Measurements from ENCODE around the gene NRP2.

DNA sequence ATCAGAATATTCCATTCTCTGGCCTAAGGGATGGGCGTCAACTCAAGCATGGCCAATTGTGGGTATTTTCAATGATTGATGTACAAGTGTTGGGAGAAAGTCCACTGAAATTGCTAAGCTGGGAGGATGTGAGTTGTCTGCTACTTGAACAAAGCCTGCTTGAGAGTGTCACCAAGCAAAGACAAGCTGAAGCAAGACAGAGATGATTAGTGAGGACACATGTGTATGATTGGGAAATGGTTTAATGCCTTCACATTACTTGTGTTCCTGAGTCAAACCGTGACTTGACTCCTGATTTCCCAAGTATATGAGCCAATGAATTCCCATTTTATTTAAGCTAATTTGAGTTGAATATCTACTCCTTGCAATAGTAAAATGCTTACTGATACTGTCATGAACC, 23.7 kb upstream of the NRP2 start:
- TF ChIP-seq, protein P1, sequence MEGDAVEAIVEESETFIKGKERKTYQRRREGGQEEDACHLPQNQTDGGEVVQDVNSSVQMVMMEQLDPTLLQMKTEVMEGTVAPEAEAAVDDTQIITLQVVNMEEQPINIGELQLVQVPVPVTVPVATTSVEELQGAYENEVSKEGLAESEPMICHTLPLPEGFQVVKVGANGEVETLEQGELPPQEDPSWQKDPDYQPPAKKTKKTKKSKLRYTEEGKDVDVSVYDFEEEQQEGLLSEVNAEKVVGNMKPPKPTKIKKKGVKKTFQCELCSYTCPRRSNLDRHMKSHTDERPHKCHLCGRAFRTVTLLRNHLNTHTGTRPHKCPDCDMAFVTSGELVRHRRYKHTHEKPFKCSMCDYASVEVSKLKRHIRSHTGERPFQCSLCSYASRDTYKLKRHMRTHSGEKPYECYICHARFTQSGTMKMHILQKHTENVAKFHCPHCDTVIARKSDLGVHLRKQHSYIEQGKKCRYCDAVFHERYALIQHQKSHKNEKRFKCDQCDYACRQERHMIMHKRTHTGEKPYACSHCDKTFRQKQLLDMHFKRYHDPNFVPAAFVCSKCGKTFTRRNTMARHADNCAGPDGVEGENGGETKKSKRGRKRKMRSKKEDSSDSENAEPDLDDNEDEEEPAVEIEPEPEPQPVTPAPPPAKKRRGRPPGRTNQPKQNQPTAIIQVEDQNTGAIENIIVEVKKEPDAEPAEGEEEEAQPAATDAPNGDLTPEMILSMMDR (IDR thresholded peaks at IDR 0.05): no peak
- TF ChIP-seq POLR2A (IDR thresholded peaks at IDR 0.05) (no peak), POLR2AphosphoS5 (IDR thresholded peaks at IDR 0.05) (no peak)

Measured in prostate gland (tissue), 2 donors.